GM10266 (cell line): ENCODE results near the gene TNFRSF11A.

Source experiments
- DNase-seq: peaks from one replicate; pipeline ENCODE4 v3.0.0; 2012; ENCODE audit errors: extremely low spot score
- TF ChIP-seq, protein P1 (sequence below): IDR thresholded peaks from 2 replicates; pipeline ENCODE4 v1.5.1; 2012; ENCODE audit warnings: mild to moderate bottlenecking, low read depth; ENCODE audit not compliant: control insufficient read depth, insufficient read depth; ENCODE audit errors: missing control alignments

TNFRSF11A gene

DNA sequence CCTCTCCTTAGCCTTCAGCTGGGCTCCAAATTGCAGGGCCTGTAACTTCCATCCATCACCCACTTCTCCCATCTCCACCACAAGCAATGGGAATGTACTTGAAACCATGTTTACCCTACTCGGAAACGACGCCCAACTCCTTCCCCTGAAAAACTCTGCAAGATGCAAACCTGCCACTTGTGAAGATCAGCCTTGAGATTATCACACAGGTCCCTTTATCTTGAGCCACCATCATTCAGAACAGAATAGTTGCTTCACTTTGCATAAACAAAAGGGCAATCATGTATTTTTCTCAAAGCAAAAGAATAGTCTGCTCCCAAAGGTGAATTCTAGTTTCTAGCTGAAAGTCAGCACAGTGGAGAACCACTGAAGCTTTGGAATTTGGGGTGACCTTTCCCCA lies 75.8 kb downstream of the TNFRSF11A start:
- TF ChIP-seq, protein P1, sequence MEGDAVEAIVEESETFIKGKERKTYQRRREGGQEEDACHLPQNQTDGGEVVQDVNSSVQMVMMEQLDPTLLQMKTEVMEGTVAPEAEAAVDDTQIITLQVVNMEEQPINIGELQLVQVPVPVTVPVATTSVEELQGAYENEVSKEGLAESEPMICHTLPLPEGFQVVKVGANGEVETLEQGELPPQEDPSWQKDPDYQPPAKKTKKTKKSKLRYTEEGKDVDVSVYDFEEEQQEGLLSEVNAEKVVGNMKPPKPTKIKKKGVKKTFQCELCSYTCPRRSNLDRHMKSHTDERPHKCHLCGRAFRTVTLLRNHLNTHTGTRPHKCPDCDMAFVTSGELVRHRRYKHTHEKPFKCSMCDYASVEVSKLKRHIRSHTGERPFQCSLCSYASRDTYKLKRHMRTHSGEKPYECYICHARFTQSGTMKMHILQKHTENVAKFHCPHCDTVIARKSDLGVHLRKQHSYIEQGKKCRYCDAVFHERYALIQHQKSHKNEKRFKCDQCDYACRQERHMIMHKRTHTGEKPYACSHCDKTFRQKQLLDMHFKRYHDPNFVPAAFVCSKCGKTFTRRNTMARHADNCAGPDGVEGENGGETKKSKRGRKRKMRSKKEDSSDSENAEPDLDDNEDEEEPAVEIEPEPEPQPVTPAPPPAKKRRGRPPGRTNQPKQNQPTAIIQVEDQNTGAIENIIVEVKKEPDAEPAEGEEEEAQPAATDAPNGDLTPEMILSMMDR, result no peak
- no peak for DNase-seq

DNA sequence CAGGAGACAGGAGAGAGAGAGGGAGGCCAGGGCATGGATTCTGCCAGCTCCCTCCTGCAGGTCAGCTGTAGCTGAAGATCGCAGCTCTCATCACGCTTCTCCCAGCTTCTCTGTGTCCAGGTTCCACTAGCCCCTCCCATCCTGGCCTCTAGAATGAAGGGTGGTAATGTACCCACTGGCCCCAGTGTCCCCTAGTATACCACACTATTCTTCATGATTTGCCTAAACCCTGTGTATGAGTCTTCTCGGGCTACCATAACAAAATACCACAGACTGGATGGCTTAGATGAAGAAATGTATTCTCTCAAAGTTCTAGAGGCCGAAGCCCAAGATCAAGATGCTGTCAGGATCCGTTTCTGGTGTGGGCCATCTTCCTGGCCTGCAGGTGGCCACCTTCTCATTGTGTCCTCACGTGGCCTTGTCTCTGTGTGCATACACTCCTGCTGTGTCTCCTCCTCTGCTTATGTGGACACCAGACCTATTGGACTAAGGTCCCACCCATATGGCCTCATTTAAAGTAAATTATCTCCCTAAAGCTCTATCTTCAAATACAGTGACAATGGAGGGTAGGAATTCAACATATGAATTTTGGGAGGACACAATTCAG lies 77.3 kb downstream of the TNFRSF11A start:
- no peak for DNase-seq
- TF ChIP-seq, protein P1, result no peak

DNA sequence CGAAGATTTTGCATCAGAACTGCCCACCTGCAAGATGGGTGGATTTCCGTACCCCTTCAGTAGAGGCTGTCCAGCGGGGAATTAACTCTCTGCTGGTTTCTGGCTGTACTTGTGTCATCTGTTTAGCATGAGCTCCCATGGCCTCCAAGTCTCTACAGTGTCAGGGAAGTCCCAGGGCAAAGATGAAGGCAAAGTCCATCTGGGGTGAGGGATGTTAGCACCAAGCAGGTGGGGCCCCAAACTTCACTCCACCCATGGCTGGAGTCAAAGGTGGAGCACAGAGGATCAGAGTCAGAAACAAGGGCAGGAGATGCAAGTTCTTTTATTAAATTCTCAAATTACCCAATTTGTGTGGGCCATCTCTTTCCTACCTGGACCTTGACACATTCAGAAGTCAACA lies 78.0 kb downstream of the TNFRSF11A start:
- TF ChIP-seq, protein P1, result no peak

DNA sequence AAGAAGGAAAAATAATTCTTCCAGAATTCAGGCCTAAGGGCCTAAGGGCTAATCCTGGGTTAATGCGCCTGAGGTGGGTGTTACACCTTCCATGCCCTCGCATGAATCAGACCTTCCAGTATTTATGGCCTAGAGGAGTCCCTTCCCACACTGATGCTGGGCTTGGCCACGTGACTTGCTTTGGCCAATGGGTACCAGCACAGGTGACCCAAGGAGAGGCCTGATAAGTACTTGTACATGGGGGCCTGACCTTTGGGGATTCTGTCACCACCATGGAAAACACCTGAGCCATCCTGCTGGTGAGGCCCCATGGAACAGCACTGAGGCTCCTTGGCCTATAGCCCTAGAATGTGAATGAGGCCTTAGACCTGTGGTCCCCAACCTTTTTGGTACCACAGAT lies 79.8 kb downstream of the TNFRSF11A start:
- no peak for DNase-seq
- TF ChIP-seq, protein P1, result no peak

More for the DNA sequence above, 78.0 kb downstream of the TNFRSF11A start:
- no peak for DNase-seq

DNA sequence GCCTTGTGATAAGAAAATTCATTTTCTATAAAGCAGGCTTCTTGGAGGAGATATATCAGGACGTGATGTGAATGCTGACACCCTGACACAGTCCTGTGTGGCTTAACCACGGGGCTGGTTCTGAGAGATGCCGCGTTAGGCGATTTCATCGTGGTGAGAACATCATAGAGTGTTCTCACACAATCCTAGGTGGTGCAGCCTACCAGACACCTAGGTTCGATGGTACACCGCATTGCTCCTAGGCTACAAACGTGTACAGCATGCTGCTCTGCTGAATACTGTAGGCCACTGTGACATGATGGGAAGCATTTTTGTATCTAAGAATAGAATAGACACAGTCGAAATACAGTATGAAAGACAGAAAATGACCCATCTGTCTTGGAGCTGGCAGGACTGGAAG lies 82.5 kb downstream of the TNFRSF11A start:
- DNase-seq, result no peak
- TF ChIP-seq, protein P1, result no peak

DNA sequence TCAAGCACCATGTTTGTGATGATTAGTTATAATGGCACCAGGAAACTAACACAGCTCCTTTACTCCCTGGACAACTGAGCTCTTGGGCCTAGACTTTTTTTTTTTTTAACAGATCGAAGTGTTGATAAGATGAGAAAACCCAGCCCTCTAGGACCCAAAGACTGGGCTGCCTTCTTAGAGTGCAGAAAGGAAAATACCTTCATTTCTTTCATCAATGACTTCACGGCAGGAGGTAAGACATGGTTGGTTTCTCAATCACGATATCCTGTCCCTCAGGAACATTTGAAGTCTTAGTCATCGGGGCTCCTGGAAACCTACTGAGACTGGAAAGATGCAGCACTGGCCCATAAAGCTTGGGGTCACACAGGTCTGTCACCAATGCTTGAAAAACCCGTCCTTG lies 84.7 kb downstream of the TNFRSF11A start:
- TF ChIP-seq, protein P1, result no peak
- no peak for DNase-seq

DNA sequence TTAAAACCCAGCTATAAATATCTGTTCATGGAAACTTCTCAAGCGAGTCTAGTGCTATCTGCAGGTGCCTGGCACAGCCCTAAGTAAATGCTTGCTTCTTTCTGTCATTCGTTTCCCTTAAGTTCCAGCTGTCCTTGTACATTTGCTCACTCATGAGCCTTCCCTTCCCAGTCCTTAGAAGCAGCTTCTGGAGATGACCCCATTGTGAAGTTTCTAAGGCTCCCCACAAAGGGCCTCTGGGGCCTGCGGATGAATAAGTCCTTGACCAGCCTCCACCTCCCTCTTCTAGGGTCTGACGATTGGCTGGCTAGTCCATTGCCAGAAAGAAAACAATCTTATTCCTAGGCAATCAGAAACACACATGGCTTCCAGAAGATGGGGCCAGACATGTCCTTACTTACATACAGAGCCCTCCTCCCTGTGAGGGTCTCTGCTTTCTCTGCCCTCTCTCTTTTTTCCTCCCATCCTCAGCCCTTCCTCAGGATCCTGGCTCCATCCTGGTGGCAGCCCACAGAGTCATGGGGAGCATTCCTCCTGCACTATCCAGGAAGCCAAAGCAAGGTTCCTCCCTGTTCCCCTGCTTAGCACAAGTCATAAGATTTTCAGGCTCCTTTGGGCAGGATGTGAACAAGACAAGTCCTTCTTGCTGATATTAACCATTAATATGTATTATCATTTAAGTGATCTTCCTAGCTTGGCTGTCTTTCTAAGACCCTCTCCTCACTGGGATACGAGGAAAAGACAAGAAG lies 87.3 kb downstream of the TNFRSF11A start:
- no peak for DNase-seq
- TF ChIP-seq, protein P1, result no peak
